COLO829 (cell line): ENCODE results near the gene LARP1.

Experiments
- DNase-seq: peaks from one replicate; pipeline ENCODE4 v3.0.0; 2012; ENCODE audit warnings: low spot score

LARP1 gene

DNA sequence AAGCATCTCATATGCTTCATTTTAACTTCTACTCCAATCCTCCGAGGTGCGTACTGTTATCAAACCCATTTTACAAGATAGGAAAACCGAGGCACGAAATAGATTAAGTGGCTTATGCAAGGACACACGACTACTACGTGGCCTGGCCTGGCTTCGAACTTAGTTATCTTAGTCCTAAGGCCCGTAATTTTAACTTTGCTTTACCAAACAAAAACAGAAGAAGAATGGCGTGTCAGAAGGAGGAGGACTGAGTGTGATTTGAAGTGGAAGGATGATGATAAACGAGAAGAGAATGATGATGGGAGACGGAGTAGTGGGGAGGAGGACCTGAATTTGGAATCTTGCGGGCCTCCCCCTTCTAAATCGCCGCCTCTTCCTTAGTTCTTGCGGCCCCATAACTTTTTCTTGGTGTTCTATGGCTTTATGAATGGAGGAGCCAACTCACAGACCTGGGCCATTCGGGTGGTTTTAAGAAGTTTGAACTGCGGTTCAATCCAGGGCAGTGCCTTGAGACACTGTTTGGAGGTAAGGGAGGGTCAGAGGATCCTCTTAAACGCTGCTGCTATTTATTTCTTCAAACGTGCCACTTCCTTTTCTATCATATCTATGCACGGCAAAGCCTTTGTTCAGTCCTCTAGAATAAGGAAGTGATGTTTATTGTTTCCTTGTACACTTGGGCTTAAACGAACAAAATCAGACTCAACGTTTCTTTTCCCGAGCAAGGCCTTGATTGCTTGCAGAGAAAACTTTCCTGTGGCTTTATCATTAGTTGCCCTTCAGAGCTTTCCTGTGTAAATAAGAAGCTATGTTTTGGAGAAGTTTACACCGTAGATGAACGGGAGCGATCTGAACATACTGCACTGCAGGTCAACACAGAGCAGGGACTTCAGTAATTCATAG, 104.0 kb downstream of the LARP1 start:
- DNase-seq: no peak

- no peak for DNase-seq
Measured at GRCh38 chr5:154860123-154860522, 104.9 kb downstream of the LARP1 start.

- no peak for DNase-seq
Measured at GRCh38 chr5:154860765-154861164, 105.6 kb downstream of the LARP1 start.

DNA sequence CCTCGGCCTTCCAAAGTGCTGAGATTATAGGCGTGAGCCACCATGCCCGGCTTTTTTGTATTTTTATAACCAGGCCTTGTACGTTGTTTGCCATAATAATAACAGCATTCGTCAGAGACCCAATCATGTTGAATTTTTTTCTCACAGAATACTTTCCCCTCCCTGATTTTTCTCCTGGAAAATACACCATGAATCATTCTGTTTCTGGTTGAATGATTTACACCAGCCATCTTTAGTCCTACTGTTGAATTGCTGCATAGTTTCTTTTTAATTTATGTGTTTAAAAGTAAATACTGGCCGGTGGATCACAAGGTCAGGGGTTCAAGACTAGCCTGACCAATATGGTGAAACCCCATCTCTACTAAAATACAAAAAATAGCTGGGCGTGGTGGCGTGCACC, 106.8 kb downstream of the LARP1 start:
- DNase-seq: no peak

- no peak for DNase-seq
Measured at GRCh38 chr5:154862766-154863165, 107.6 kb downstream of the LARP1 start.

DNA sequence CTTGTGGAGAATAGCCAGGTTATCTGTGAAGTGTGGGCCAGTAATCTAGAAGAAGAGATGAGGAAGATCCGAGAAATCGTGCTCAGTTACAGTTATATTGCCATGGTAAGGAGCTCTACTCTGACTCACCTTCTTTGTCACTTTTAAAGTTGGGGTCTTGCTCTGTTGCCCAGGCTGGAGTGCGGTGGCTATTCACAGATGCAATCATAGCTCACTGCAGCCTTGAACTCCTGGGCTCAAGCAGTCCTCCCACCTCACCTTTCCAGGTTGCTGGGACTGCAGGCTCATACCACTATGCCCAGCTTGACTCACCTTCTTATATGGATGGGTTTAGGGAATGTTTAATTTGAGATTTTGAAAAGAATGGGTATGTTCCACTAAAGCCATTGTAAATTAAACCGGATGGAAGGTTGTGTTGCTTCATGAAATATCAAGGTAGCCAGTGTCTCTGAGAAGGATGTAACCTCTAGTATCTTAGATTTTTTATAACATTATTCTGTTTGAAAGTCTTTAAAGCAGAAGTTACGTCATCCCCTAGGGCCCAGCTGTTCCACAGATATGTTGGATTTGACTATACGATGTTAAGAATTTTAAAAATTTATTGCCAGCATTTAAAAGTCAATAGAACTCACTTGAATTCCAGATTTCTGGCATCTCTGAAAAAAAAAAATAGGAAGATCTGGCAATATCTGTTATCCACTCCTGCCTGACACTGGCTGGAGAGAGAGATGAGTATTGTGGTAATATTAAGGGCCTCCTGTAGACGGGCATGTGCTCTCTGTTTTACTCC, 108.3 kb downstream of the LARP1 start:
- no peak for DNase-seq

DNA sequence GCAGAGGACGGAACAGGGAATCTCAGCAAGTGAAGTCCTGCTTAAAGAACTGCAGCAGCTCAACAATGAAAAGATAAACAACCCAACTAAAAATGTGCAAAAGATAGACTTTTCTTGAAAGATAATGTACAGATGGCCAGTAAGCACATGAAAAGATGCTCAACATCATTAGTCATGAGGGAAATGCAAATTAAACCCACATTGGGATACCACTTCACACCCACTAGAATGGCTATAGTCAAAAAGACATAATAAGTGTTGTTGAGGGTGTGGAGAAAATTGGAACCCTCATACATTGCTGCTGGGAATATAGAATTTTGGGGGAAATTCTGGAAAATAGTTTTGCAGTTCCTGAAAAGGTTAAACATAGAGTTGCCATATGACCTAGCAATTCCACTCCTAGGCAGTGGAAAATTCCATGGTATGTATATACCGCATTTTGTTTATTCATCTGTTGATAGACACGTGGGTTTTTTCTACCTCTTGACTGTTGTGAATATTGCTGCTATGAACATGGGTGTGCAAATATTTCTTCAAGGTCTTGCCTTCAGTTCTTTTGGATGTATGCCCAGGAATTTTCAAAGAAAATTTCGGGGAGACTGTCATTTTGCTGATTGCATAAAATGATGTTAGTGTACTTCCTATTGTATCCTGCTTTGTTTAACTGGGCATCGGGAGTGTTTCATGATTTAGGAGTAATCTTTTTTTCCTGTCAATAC, 110.4 kb downstream of the LARP1 start:
- DNase-seq: no peak

- DNase-seq: no peak
Measured at GRCh38 chr5:154866841-154867240, 111.7 kb downstream of the LARP1 start.
